ENCODE results near the gene IQUB.
"Not testable (repeated sequence)": the region's sequence is repeated elsewhere in the genome, so short reads cannot be mapped to it uniquely, and the experiment has no call there.

IQUB gene

DNA sequence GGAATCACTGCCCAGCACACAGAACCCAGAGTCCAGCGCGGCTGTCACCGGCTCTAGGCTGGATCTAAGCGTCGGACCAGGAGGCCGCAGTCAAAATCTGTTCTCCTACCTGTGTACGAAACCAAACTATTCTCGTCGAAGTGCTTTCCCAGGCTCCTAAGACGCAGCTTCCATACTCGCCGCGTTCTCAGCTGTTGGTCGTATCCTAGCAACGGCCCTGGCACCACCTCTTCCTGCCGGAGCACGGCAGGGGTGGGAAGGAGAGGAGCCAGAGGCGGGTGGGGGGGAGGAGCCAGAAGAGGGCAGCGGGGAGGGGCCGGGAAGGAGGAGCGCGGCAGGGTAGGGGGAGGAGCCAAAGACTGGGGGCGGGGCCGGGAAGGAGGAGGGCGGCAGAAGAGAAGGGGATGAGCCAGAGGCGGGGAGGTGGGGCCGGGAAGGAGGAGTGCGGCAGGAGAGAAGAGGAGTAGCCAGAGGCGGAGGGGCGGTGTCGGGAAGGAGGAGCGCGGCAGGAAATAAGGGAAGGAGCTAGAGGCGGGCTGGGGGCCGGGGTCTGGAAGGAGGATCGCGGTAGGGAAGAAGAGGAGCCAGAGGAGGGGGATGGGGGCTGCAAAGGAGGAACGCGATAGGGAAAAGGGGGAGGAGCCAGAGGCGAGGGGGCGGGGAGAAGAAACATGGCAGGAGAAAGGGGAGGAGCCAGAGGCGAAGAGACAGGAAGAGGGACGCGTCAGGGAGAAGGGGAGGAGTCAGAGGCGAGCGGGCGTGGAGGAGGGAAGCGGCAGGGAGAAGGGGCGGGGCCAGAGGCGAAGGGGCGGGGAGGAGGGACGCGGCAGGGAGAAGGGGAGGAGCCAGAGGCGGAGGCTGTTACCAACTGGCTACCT, at the start of gene IQUB:
Gene IQUB, minus strand, starts transcription at position 213 of the 878 bp plus-strand sequence. CDS start 22,255 bp downstream, outside the sequence.
- peak; percentile 98 for DNase-seq

GRCh38 chr7:123583821-123584220, 49.4 kb upstream of the IQUB start:
- DNase-seq: no peak

DNA sequence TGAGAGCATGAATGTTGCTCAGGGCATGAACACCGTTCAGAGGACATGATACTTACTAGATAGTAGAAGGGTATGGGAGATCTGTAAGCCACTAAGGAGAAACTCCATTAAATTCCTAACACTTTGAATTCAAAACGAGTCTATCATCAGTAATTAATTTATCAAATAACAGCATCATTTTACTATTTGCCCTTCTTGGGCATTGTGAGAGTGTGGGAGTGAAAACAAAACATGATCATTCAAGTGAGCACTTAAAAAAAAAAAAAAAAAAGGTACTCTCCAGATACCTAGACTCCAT, 46.7 kb upstream of the IQUB start:
- no peak for DNase-seq

GRCh38 chr7:123580406-123581161, 46.2 kb upstream of the IQUB start:
- peak; percentile 57 for DNase-seq

DNA sequence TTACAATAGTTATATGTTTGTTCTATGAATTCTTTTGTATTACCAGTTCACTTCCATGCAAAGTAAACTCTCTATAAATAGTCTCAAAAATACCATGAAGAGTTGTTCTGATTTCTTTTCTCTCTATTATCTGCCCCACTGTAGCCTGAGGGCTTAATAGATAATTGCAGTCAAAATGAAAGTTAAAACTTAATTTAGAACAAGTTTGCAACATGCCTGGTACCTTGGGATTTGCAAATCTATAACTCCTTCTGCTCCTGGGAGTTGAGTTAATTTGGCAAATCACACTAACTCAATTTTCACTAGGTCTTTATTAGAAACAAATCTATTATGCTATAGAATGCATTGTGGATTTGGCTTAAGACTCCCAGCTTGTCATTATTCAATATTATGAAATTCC, 45.0 kb upstream of the IQUB start:
- DNase-seq: no peak

GRCh38 chr7:123573896-123574467, 39.6 kb upstream of the IQUB start:
- no peak for DNase-seq

- no peak for DNase-seq
Measured at GRCh38 chr7:123573341-123573740, 38.9 kb upstream of the IQUB start.

GRCh38 chr7:123571684-123572083, 37.3 kb upstream of the IQUB start:
- no peak for DNase-seq

DNA sequence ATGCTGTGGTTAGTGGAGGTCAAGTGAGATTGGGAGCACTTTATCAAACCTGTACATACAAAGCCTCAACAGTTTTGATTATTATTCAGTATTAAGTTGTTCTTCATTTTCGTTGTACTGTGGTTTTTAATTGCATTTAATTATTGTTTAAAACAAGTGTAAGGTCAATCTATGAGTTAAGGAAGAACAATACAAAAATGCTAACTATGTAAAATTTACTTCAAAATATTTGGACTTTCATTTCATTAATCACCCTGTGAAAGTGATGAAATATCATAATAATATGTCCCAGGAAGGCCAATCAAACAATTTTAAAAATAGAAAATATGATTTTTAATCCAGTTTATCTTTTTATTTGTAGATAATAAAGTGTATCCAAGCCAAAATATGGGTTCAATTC, 36.8 kb upstream of the IQUB start:
- DNase-seq: no peak

- DNase-seq: no peak
Measured at GRCh38 chr7:123570390-123571182, 36.2 kb upstream of the IQUB start.

GRCh38 chr7:123569352-123570010, 35.1 kb upstream of the IQUB start:
- DNase-seq: no peak

- DNase-seq: no peak
Measured at GRCh38 chr7:123562121-123562520, 27.7 kb upstream of the IQUB start.

- DNase-seq: no peak
Measured at GRCh38 chr7:123558289-123558874, 24.0 kb upstream of the IQUB start.

DNA sequence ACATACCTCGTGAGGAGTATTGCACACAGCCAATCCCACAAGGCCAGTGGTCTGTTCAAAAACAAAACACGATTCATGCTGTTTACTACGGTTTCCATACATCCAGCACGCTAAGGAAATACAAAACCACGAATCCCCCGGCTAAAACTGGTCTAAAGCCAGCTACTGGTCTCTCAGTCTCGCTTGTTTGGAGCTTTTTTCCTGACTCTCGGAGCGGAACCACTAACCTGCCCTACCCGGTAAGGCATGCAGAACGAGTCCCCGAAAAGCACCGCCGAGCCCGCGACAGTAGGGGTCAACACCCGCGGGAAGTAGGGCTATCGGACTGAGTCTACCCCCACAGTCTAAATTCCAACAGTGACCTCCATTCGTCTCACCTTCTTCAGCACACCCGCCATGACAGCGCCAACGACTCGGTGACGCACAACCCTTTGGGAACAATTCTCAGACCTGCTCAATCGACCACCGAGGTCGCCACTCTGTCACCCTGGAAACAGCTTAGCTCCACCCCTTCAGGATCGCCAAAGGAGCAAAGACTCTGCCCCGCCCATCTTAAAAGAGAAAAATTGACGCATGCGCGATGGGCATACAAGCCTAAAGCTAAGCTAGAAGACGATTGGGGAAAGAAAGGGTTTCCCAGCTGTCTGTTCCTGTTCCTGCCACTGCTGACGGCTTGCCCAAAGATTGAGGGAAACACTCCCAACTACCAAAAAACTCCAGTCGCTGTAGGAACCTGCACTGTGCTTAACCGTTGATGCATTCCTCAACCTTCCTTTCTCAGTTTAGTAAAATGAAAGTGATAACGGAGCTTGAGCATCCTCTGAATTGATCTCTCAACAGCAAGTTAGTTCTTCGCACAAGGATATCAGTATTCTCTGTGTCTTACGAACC, 23.2 kb upstream of the IQUB start, which contains the start of gene NDUFA5:
Gene NDUFA5, minus strand, starts transcription at position 421 of the 891 bp plus-strand sequence. Its CDS starts 23 bp downstream, at position 398.
- DNase-seq: peak; percentile 99

DNA sequence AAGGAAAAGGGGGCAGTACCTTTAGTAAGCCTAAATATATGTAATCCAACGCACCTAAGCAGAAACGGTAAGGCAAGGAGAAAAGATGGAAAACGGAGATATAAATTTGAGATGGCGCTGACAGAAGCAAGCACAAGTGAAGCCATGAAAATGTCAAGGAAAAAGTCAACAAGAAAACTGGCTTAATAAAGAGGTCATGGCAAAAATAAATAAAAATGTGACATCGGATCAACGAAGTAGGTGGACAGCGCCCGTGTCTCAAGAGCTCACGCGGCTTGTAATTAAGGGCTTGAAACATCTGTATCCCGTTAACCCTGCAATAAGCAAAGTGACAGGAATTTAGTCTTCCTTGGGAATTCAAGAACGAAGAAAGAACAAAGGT, 22.6 kb upstream of the IQUB start:
- DNase-seq: no peak

DNA sequence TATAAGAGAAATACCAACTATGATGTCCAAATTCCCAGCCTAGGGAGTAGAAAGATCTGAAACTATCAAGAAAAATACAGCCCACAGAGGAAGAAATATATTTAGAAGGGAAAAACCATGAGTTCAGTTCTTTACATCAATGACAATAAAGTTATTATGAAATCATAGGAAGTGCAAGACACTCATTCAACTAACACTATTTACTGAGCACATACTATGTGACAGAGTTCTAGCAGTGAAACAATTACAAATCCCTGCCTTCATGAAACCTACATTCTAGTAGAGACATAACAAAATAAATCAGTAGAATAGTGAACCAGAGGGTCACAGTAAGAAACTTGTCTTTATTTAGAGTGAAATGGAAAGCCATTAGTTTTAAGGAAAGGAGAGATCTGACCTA, 21.1 kb upstream of the IQUB start:
- DNase-seq: no peak

DNA sequence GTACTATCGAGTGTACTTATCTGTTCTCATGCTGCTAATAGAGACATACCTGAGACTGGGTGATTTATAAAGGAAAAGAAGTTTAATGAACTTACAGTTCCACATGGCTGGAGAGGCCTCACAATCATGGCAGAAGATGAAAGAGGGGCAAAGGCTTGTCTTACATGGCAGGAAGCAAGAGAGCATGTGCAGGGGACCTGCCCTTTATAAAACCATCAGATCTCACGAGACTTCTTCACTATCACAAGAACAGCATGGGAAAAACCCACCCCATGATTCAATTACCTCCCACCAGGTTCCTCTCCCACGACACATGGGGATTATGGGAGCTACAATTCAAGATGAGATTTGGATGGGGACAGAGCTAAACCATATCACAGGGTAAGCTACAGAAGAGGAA, 18.8 kb upstream of the IQUB start:
- no peak for DNase-seq

GRCh38 chr7:123552641-123553040, 18.2 kb upstream of the IQUB start:
- no peak for DNase-seq

DNA sequence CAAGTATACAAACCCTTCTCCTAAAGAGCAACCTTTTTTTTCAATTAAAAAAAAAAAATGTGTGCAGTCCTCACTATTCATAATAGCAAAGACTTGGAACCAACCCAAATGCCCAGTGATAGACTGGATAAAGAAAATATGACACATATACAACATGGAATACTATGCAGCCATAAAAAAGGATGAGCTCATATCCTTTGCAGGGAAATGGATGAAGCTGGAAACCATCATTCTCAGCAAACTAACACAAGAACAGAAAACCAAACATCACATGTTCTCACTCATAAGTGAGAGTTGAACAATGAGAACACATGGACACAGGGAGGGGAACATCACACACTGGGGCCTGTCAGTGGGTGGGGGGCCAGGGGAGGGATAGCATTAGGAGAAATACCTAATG, 17.7 kb upstream of the IQUB start:
- DNase-seq: not testable (repeated sequence)

DNA sequence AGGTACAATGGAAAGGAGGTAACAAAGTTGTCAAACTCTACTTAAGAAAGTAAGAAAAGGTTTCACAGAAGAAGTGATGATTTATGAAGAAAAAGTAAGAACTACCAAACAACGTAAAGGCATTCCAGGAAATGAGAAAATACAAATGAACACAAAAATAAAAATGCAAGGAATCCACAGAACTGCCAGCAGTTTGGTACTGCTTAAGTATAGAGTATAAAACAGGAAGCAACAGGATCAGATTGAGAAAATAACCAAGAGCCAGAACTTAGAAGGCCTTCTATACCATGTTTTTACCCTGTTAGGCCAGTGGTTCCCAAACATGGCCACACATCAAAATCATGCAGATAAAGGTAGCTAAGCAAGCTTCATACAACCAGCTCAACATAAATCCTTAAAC, 14.0 kb upstream of the IQUB start:
- no peak for DNase-seq

DNA sequence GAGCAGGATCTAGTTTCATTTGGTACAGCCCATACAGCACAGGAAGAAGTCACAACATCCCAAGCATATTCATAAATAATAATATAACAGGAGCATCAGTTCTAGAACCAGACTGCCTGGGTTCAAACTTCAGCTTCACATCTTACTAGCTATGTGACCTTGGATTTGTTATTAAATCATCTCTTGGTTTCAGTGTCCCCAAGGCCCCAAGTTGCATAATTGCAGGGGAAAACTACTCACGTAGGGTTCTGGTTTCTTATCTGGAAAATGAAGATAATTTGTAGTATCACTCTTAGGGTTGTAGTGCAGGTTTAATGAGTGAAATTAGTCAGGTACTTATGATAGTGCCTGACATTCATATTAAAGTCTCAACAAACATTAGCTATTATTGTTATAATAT, 5.5 kb upstream of the IQUB start:
- no peak for DNase-seq

Data from NCI-H2227 treated with DMSO at 0.1 percent for 48 hours (cell line).